Myometrial cell (primary cell): Measurements from ENCODE around the gene COMMD3. TPM values are rescaled to one million over a fixed set of nuclear protein-coding genes. Genes with fewer than 3 reads are reported as not detected.

Source experiments
- total RNA-seq: library from RNA; depleted of rRNA; stranded (reverse); fragments of >200 nt; gene quantifications from 2 replicates; pipeline ENCODE4 v1.2.3, GENCODE V29; 2015

Gene COMMD3
- total RNA-seq: 36.7 and 38.3 TPM in 2 replicates

DNA sequence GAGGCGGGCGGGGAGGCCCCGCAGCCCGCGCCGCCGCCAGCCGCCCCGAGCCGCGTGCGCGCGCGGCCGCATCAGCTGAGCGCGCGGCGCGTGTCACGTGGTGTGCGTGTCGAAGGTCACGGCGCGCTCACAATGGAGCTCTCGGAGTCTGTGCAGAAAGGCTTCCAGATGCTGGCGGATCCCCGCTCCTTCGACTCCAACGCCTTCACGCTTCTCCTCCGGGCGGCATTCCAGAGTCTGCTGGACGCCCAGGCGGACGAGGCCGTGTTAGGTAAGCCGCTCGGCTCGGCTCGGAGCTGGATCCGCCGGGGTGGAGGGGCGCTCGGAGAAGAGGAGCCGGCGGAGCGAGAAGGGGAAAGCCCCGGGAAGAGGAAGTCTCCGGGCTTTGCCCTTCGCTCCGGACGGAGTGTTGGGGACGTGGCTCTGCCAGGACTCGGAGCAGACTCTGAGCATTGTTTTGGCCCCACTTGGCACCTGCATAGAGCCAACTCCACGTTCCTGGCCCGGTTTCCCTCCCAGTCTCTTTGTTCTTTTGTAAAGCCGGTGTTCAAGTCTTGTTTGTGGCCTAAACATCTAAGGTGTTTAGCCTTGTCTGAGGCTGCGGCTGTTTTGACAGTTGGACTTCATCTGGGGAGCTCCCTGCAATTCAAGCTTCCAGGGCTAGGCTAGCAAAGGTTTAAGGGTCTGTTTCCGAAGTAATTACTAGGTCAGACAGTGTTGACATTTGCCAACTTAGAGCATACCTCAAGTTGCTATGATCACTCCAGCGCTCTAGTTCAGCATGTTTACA is at the start of gene COMMD3:
Gene COMMD3 (plus strand): TSS at position 103 of the 790 bp plus-strand sequence. CDS start 30 bp downstream, at position 133.

DNA sequence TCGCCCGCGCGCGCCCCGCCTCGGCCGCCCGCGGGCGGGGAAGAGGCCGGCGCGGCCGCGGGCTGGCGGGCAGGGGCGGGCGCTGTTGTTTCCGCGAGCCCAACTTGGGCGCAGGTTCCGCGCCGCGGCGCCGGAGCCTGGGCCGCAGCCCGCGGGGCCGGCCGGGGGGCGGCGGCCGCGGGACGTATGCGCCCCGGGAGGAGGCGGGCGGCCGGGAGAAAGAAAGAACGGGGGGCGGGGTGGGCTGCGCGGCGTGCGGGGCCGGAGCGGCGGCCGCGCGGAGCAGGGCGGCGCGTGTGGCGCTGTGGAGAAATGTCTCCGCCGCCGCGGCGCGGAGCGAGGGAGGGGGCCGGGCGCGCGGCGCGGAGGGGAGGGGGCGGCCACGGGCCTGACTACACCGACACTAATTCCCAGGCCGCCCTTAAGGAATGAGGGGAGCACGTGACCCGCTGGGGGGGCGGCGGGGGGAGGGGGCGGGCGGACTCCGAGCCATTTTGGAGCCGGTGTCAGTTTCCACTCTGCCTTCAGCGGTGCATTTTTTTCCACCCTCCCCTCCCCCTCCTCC is 4.5 kb downstream of the COMMD3 start, which contains the start of gene BMI1:
Gene BMI1 (plus strand): TSS at position 509 of the 565 bp plus-strand sequence. CDS start 5,351 bp downstream, outside the sequence.

DNA sequence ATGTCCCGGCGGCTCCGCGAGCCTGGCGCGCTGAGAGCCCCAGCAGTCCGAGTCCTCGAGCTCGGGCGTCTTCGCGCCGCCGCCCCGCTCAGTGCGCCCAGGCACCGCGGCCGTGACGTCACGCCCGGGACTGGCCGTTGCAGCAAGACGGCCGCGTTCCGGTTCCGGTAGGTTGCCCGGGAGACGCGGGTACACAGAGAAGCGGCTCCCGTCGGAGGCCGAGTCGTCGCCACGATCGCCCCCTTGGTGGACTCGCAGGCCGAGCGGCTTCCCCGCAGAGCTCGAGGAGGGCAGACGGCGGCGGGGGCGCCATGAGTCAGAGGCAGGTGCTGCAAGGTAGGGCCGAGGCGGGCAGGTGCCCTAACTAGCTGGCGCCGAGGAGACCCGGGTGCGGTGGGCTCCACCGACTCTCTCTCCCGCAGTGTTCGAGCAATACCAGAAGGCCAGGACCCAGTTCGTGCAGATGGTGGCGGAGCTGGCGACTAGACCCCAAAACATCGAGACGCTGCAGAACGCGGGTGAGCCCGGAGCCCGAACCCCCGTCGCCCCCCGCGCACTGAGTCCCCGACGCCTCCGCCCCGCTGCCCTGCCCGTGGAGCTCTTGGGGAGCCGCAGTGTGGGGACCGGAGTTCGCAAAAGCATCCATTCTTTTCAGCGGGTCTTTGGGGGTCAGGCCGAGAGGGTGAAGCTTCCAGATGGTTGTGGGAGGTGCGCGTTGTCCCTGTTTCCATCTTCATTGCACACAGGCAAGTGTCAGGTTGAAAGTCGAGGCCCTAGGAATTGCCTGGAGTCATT is 29.3 kb downstream of the COMMD3 start, which contains the start of gene SPAG6:
Gene SPAG6 (plus strand): TSS at position 196 of the 795 bp plus-strand sequence. CDS start 116 bp downstream, at position 312.

Other genes with a start within 250 kb of the COMMD3 start
- not detected in 2 replicates for gene EBLN1, start 98.4 kb upstream of the COMMD3 start, total RNA-seq
- 30.0 and 30.1 TPM in 2 replicates for gene BMI1, start 4.7 kb downstream of the COMMD3 start, total RNA-seq
- not detected in 2 replicates for gene SPAG6, start 29.1 kb downstream of the COMMD3 start, total RNA-seq